Prostate gland (tissue), 2 donors: Measurements from ENCODE around the gene SLC38A6. TPM values are rescaled to one million over a fixed set of nuclear protein-coding genes. Genes with fewer than 3 reads are reported as not detected.

ENCODE experiments used
- DNase-seq: peaks from one replicate; pipeline ENCODE4 v3.0.0-alpha.2; 2019; ENCODE audit warnings: low spot score
- H3K27ac ChIP-seq, 2 donors: fragments of 200-600 bp; sonication (generic); 2 replicates each; pipeline ENCODE4 v1.5.1; 2017 to 2019
- H3K27me3 ChIP-seq: fragments of 200-600 bp; sonication (generic); replicated peaks from 2 replicates; pipeline ENCODE4 v1.5.1; 2019; ENCODE audit not compliant: insufficient read depth
- H3K36me3 ChIP-seq, 2 donors: fragments of 200-600 bp; sonication (generic); 1 replicate in 1 of 2; 2 replicates in 1 of 2; pipeline versions ENCODE4 v1.5.1 to v1.8.1; 2017 to 2019
- H3K4me1 ChIP-seq: fragments of 200-600 bp; sonication (generic); replicated peaks from 2 replicates; pipeline ENCODE4 v1.5.1; 2019
- H3K4me3 ChIP-seq, 2 donors: fragments of 200-600 bp; sonication (generic); 2 replicates each; pipeline ENCODE4 v1.5.1; 2017 to 2019
- H3K9me3 ChIP-seq: fragments of 200-600 bp; sonication (generic); 2 replicates; pipeline ENCODE4 v1.5.1; 2017
- POLR2A ChIP-seq: fragments of 450-650 bp; IDR thresholded peaks from one replicate; pipeline ENCODE4 v1.6.1; 2016; ENCODE audit warnings: antibody characterized with exemption, mild to moderate bottlenecking
- POLR2AphosphoS5 ChIP-seq: sonication (generic); formaldehyde crosslinking; IDR thresholded peaks from one replicate; pipeline ENCODE4 v1.6.1; 2017; ENCODE audit warnings: antibody characterized with exemption
- WGBS: methylation state at CpG from one replicate; pipeline ENCODE4 v1.1.5; 2018; 5-methylcytosine and 5-hydroxymethylcytosine counted together
- intact Hi-C: fragments of 100-400 bp; cut with DNase I; formaldehyde crosslinking; loops from one replicate; pipeline ENCODE4 v1.14.2; 2022
- total RNA-seq, 2 donors: library from RNA; depleted of rRNA; stranded (reverse); fragments of >200 nt; gene quantifications; one replicate each; pipeline ENCODE4 v1.1.0, GENCODE V29; 2016
- TF ChIP-seq, protein P1 (sequence below), 4 experiments: fragments of 200-600 bp in 2 of 4; fragments of 450-650 bp in 2 of 4; sonication (generic) in 2 of 4; IDR thresholded peaks; 1 replicate in 3 of 4; 2 replicates in 1 of 4; pipeline ENCODE4 v1.5.1; 2016 to 2019; ENCODE audit warnings: antibody characterized with exemption in 4 of 4, mild to moderate bottlenecking in 2 of 4, moderate library complexity in 2 of 4

The SLC38A6 gene
- total RNA-seq, 2 donors from 2014 or later = 13.7 to 15.1 TPM

DNA sequence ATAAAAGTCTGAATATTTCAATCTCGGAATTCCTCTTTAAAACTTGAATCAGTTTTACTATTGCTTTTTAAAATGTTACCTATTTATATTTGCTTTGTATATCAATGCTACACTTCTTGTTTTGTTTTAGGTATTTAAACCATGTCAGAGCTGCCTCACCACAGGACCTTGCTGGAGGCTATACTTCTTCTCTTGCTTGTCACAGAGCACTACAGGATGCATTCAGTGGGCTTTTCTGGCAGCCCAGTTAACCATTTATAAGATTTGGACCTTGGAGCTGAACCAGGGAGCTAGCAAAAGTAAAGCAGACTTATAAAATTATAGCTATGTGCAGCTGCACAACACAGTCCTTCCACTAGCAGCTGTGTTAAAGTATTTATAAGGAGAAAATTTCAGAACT is 12.9 kb upstream of the SLC38A6 start:
- no peak for DNase-seq

DNA sequence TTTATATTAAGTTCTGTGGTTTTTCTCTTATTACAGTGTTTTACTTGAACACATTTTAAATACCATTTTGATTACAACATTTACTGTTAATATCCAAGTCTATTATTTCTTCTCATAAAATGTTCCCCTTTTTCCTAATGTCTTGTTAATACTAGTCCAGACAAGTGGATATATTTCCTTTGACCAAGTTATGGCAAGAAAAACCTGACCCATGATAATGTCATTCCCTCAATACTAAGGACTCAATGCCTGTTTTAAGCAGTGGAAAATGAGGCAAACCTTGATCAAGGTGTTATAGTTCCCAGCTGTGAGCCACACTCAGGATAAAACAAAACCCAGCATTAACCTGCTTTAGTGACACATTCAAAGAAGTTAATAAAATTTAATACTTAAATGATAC is 12.4 kb upstream of the SLC38A6 start:
- no peaks in the 10 kb centered on the region for H3K27me3 ChIP-seq
- H3K4me3 ChIP-seq = no peak overlapping the region
- no peaks in the 10 kb centered on the region for H3K4me1 ChIP-seq
- DNase-seq = no peak
- H3K36me3 ChIP-seq = no peaks in the 10 kb centered on the region
- H3K27ac ChIP-seq = no peak overlapping the region
- no peaks in the 10 kb centered on the region for H3K9me3 ChIP-seq
- no peak for TF ChIP-seq POLR2AphosphoS5
- intact Hi-C loops = no loop called here

More for the DNA sequence above, 12.9 kb upstream of the SLC38A6 start:
- Histone ChIP-seq H3K4me1 (no peaks in the 10 kb centered on the region), H3K4me3 (no peak overlapping the region), H3K27ac (no peak overlapping the region), H3K9me3 (no peaks in the 10 kb centered on the region), H3K36me3 (no peaks in the 10 kb centered on the region), H3K27me3 (no peaks in the 10 kb centered on the region)
- 20% methylated on average over 1 of the region's 1 CpG for WGBS
- intact Hi-C loops = no loop called here
- TF ChIP-seq, protein P1, sequence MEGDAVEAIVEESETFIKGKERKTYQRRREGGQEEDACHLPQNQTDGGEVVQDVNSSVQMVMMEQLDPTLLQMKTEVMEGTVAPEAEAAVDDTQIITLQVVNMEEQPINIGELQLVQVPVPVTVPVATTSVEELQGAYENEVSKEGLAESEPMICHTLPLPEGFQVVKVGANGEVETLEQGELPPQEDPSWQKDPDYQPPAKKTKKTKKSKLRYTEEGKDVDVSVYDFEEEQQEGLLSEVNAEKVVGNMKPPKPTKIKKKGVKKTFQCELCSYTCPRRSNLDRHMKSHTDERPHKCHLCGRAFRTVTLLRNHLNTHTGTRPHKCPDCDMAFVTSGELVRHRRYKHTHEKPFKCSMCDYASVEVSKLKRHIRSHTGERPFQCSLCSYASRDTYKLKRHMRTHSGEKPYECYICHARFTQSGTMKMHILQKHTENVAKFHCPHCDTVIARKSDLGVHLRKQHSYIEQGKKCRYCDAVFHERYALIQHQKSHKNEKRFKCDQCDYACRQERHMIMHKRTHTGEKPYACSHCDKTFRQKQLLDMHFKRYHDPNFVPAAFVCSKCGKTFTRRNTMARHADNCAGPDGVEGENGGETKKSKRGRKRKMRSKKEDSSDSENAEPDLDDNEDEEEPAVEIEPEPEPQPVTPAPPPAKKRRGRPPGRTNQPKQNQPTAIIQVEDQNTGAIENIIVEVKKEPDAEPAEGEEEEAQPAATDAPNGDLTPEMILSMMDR (IDR thresholded peaks at IDR 0.05) = no peak
- TF ChIP-seq POLR2A = no peak
- TF ChIP-seq POLR2AphosphoS5 = no peak

DNA sequence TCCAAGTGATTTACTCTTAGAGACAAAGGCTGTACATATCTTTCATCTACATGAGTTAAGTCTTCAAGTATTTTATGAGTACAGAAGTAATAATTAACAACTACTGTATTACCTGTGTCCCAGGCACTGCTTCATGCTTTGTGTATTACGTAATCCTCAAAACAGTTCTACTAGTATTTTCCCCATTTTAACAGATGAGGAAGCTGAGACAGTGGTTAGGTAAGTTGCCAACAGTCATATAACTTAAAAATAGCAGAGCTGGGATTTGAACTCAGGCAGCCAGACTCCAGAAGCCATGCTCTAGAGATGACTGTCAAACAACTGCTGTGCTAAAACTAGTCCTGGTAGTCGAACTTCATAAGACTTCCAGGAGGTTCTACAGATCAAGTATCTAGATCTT is 10.9 kb upstream of the SLC38A6 start:
- no peak for DNase-seq
- no peaks in the 10 kb centered on the region for H3K27me3 ChIP-seq
- H3K36me3 ChIP-seq = no peaks in the 10 kb centered on the region
- no peak overlapping the region for H3K4me3 ChIP-seq
- TF ChIP-seq, protein P1 (IDR thresholded peaks at IDR 0.05) = no peak
- TF ChIP-seq POLR2AphosphoS5 (no peak), POLR2A (no peak)
- H3K27ac ChIP-seq = no peak overlapping the region
- no peaks in the 10 kb centered on the region for H3K4me1 ChIP-seq
- intact Hi-C loops = no loop called here
- WGBS = 81% methylated on average over 2 of the region's 2 CpGs
- H3K9me3 ChIP-seq = no peaks in the 10 kb centered on the region

DNA sequence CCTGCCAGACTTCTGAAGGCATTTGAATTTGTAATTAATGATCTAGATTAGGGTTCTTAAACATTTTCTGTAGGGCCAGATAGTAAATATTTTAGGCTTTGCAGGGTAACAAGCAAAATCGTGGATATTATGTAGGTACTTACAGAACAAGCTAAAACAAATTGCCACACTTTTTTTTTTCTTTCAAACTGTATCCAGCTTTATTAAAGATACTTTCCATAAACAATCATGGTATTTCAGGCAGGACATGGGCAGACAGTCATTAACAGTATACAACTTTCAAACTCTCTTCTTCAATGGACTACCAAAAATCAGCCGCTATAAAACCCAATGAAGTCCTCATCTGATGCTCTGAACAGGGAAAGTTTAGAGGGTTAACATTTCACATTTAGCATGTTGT is 9.8 kb upstream of the SLC38A6 start:
- intact Hi-C loops = no loop called here
- H3K4me3 ChIP-seq = no peak overlapping the region
- 20% methylated on average over 2 of the region's 2 CpGs for WGBS
- H3K9me3 ChIP-seq = no peaks in the 10 kb centered on the region
- H3K27ac ChIP-seq = no peak overlapping the region
- no peaks in the 10 kb centered on the region for H3K4me1 ChIP-seq
- TF ChIP-seq, protein P1 (IDR thresholded peaks at IDR 0.05) = no peak
- TF ChIP-seq POLR2A (no peak), POLR2AphosphoS5 (no peak)
- no peaks in the 10 kb centered on the region for H3K27me3 ChIP-seq
- no peaks in the 10 kb centered on the region for H3K36me3 ChIP-seq
- no peak for DNase-seq

DNA sequence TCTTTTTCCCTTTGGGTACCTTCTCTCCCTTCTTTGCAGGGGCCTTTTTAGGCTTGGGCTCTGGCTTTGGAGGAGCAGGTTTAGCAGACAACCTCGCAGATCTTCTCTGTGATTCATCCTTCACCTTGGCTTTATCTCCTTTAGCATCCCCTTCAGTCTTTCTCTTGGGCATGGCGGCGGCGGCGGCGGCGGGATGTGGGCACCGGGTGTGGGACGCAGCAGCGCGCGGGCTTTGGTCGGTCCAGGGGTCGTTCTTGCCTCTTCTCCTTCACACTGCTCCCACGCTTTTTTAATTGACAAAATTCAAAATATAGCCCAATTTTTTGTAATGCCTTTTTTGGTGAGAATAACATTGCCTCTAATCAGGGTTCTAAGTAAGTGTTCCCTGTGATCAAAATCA is 8.8 kb upstream of the SLC38A6 start:
- WGBS = 97% methylated on average over 15 of the region's 15 CpGs
- no peaks in the 10 kb centered on the region for H3K9me3 ChIP-seq
- H3K4me1 ChIP-seq = no peaks in the 10 kb centered on the region
- intact Hi-C loops = no loop called here
- TF ChIP-seq POLR2AphosphoS5 (no peak), POLR2A (no peak)
- TF ChIP-seq, protein P1 (IDR thresholded peaks at IDR 0.05) = no peak
- H3K27ac ChIP-seq = no peak overlapping the region
- no peak overlapping the region for H3K4me3 ChIP-seq
- no peaks in the 10 kb centered on the region for H3K27me3 ChIP-seq
- DNase-seq = no peak
- H3K36me3 ChIP-seq = no peaks in the 10 kb centered on the region
